HG03354 (cell line): Measurements from ENCODE around the gene AR.
A peak's percentile ranks its signal among the peaks of the same experiment; 100 is the strongest.

Experiments
- ATAC-seq: cut with Tn5 transposase; IDR thresholded peaks from one replicate; pipeline ENCODE4 v1.9.1; 2021; ENCODE audit warnings: mild to moderate bottlenecking; ENCODE audit not compliant: unreplicated experiment, poor library complexity, severe bottlenecking

AR gene

DNA sequence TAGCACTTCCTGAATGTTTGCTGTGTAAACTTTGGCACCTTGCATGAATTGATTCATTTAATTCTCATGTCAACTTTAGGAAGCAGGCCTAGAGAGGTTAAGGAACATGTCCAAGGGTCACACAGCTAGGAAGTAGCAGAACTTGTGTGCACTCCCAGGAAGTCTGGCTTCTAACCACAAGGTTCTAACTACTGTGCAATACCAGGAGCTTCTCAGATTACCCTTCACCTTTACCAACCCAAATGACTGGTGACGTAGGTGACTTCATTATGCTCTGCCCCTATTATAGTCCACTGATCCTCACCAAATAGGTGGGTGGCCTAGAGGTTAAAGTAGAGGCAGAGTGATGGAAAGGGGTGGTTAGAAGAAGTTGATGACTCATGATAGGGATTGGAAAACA, 14.4 kb downstream of the AR start:
- ATAC-seq: no peak

DNA sequence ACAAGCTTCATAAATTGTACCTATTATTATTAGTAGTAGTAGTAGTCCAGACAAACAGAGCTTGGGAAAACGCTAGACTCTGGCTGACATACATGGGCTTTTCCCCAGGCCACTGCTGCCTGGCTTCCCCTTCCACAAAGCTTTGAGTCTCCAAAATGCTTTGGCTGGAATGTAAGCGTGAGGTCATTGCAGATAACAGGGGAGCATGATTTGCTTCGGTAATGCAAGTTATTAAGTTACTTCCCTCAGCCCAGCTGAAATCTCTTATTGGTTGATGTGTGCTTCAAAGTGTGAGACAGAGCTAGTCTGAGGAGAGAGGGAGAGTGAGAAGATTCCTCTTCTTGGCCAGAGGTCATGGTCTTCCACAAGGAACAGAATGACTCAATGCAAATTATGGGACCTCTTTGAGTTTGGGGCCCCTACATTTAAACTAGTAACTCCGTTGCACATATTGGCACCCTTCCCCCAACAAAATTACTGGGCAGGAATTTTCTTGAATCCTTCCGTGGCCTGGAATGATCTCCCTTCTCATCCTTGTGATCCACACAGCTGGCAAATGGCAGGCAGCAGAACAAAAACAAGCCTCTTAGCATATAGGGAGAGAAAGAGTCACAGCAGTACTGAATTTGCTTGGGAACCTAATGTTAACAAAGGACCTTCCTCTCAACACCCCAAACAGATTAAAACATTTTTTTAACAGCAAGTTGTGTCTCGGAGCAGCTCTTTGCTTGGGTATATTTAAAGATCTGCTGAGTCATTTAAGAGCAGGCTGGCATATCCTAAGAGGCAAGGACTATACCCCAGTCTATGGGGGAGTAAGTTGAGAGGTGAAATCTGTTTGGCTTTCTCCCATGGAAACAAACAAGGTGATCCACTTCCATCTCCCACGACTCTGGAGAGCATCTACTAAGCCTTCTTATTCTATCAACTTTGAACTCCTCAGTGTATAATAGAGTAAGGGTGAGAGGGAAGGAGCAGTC, 19.9 kb downstream of the AR start:
- ATAC-seq: no peak

- ATAC-seq: no peak
These were observed 20.7 kb downstream of the AR start for GRCh38 chrX:67564475-67564874.

DNA sequence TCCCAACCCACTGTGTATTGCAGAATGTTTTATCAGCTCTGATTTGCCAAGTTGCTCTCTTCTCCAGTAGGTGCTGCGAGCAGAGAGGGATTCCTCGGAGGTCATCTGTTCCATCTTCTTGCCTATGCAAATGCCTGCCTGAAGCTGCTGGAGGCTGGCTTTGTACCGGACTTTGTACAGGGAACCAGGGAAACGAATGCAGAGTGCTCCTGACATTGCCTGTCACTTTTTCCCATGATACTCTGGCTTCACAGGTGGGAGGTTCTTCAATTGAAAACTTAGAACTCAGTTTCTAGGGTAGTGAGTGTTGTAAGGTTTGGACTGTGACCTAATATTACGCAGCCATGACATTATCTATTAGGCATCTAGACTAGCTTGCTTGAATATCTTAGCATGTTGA, 24.9 kb downstream of the AR start:
- no peak for ATAC-seq

DNA sequence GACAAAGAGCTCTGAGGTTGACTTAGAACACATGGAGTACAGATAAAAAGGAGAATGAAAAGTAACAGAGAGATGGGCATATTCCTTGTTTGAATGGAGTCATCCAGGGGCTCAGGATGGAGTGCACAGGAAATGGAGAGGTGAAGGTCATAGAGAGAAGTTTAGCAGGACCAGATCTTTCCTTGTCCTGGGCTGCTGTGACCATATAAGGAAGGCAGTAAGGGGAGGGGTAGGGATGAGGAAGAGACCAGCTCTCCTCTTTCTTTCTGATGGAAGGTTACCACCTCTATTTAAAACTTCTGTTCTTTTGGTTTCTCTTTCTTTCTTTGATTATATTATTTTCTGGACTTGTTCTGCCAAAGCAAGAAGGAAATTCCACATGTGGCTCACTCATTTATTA, 27.0 kb downstream of the AR start:
- no peak for ATAC-seq

- no peak for ATAC-seq
These were observed 30.9 kb downstream of the AR start for GRCh38 chrX:67574696-67575095.

DNA sequence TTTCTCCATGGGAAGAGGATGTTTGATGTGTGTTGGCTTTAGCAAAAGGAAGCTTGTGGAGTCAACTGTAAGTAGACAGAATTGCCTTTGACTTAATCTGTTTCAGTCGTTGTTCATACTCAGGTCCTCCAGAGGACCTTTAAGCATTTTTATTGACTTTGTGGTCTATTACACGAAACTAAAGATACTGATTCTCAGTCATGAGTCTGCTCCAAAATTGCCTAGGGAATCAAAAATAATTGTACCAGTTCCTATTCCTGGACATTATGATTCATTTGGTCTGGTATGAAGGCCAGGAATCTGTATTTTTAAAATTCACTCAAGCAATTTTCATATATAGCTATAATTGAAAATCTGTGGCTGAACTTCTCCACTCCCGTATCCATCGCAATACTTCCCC, 38.6 kb downstream of the AR start:
- ATAC-seq: no peak

DNA sequence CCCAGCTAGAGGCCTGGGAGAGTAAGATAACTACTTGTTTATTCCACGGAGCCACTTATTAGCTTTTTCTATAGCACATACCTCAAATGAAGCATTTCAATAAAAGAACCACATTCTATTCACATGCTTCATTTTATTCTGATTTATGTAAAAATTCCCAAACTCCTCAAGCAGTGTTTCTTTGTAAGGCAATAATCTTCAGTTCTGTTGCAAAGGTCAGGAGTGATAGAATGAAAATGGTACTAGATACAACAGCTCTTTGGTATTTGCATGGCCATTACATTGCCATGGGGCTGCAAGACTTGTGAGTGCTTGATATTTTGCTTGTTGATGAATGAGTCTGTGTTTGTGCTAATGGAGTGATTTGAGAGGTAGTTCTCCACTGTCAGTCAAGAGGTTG, 39.4 kb downstream of the AR start:
- no peak for ATAC-seq

DNA sequence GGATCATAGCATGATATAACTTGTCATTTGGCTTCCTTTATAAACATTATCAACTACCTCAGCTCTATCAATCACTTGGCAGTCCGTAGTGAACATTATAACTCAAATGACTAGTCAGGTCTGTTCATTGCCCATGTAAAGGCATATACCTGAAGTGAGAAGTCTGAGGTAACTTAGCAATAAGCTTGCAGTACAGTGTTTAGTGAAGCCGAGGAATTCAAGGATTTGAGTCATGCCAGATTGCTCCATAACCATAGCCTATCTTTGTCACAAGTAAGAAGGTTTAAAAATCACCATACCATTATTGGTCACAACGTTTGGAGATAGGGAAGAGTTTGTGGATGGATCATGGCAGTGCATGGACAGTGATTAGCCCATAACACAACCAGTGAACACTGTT, 41.6 kb downstream of the AR start:
- no peak for ATAC-seq

DNA sequence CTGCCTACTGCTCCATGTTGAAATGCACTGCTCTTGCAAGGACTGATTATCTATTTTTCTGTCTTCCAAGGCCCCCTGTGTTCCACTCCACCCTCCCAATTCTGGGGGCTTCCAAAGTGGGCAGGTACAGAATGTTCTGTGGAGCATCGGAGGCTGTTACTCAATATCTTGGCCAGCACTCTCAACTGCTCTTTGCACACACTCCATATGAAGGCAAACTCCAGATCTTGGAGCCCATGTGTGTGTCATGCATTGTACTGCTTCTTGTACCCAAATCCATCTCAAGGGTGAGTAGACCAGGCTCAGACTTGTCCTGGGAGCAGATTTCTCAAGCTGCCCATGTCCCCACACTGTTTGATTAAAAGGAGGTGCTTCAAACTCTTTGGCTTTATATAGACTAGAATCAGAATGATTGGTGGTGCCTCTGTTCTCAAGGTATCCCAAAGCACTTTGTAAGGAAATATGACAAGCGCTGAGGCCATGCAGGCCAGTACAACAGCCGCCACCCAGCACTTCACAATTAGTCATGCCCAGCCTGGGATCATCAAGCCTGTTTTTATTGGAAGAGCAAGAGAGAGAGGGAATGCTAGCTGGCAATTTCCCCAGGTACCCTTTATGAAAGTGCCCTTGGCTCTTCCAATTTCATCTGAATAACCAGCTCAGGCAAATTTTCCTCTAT, 44.3 kb downstream of the AR start:
- no peak for ATAC-seq

DNA sequence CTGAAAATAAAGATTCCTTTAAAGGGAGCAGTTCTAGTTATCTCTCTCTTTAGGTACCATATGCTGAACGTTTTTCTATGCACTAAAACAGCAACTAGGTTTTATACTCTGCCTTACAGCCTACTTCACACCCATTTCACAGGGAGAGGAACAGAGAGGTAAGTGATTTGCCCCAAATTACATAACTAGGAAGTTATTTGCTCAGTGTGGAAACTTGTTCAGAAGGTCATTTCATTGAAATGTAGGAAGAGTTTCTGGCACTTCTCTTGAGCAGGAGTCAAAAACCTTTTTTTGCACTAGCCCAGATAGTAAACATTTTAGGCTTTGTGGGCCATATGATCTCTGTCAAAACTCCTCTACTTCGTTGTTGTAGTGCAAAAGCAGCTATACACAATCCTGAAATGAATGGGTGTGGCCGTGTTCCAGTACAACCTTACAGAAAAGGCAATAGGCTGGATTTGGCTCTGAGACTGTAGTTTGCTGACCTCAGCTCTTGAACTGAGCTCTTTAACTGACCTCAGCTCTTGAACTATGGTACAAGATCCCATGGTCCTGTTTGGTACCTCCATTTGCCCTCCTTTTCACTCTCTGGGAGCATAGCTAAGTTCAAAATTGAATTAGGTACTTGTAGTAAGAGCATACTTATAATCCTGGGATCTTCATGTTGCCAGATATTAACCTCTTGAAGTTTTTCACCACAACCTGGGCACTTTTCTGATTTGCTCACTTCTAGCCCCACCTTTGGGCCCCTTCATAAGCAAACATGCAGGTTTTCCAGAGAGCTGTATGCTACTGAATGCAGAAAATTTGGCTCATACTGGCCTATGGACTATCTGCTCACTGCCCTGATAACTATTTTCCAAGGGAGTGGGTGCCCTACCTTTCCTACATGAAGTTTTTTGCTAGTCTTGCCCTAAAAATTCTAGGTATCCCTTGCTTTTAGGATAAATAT, 53.3 kb downstream of the AR start:
- no peak for ATAC-seq

GRCh38 chrX:67599532-67599931, 55.7 kb downstream of the AR start:
- no peak for ATAC-seq

DNA sequence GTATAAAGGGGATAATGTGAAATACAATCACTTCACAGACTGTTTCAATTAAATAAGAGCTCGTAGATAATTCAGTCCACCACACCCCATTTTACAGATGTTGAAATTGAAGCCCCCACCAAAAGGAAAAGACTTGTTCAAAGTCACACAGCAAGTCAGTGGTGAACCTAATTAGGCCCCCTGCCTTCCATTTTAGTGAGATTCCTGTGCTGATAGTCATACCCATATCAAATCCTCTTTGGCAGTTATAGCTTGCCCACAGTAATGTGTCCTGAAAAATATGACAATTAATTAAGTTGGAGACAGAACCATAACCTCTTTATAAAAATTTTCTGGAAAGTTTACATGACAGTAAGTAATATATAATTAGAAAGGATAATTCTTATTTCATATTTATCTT, 58.0 kb downstream of the AR start:
- no peak for ATAC-seq

DNA sequence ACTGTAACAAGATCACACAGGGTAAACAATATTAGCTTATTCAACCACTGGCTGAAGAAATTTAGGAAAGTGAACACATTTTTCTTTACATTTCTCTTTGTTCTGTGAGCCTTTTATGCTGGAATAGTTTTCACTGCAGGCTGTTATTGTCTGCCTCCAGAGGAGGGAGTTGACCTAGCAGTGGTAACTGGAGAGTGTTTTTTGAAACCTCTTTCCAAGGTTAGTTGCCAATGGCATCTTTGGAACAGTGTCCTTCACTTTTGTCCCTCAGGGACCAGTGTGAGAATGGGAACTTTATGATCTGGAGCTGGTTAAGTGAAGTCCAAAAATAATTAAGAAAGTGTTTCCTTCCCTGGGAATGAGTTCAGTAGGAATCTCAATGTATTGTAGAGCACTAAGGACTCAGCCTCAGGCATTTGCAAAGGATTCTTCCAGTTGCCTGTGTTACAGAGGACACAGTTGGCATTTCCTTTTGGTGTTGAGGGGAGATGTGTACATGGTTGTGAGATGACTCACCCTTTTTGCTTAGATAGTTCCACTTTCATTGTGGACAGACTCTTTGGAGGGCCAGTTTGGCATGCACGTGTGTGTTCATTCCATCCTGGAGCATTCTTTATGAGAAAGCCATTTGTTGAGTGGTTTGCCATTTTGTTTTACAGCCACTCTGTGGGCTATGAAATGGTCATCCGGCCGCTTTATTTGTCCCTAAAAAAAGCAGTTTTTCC, 61.3 kb downstream of the AR start:
- peak; percentile 89 for ATAC-seq

GRCh38 chrX:67607466-67607865, 63.6 kb downstream of the AR start:
- no peak for ATAC-seq

GRCh38 chrX:67610282-67610681, 66.5 kb downstream of the AR start:
- ATAC-seq: peak; percentile 84

DNA sequence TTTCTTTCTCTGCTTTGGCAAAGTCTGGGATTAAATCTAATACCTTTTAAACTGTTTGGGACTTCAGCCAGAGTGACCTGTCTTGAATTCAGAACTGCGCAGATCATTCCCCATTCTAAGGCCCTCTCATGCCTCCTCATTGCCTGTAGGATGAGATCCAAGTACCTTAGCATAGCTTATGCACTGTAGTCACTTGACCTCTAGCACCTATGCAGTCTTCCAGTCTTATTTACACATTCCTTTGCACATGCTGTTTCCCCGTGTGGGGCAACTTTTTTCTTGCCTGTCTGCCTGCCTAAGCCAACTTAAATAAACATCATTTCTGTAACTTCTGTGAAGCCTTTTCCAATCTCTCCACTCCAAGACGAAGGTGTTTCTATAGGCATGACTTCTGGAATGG, 68.4 kb downstream of the AR start:
- ATAC-seq: no peak

DNA sequence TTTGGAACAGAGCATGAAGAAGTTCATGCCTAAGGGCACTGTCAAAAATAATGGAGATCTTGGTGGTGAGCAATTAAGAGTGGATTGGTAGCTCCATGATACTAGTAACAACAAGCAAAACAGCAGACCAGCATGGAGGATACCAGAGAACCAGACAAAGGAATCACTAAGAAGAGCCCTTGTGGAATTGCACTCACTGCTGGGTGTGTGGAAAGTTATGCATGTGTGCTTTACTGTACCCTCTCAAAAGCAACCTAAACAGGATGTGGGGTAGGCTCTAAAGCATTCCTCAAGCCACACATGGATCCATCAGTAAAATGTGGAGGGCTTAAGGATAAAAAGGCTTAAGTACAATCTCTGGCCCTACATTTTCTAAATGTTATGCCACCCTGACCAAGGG, 69.5 kb downstream of the AR start:
- no peak for ATAC-seq

- ATAC-seq: no peak
These were observed 70.2 kb downstream of the AR start for GRCh38 chrX:67613996-67614395.
